ENCODE results near the gene SYT11.

- TF ChIP-seq EZH2 (IDR thresholded peaks at IDR 0.05) = no peak
- no peak for TF ChIP-seq CTCF (IDR thresholded peaks at IDR 0.05)
These were observed 12.0 kb downstream of the SYT11 start for GRCh38 chr1:155871390-155871789.

All from neural progenitor cell (in vitro differentiated cells).